Measurements from ENCODE around the gene GARS1.
"Not testable (repeated sequence)": the region's sequence is repeated elsewhere in the genome, so short reads cannot be mapped to it uniquely, and the experiment has no call there.

GARS1 gene

DNA sequence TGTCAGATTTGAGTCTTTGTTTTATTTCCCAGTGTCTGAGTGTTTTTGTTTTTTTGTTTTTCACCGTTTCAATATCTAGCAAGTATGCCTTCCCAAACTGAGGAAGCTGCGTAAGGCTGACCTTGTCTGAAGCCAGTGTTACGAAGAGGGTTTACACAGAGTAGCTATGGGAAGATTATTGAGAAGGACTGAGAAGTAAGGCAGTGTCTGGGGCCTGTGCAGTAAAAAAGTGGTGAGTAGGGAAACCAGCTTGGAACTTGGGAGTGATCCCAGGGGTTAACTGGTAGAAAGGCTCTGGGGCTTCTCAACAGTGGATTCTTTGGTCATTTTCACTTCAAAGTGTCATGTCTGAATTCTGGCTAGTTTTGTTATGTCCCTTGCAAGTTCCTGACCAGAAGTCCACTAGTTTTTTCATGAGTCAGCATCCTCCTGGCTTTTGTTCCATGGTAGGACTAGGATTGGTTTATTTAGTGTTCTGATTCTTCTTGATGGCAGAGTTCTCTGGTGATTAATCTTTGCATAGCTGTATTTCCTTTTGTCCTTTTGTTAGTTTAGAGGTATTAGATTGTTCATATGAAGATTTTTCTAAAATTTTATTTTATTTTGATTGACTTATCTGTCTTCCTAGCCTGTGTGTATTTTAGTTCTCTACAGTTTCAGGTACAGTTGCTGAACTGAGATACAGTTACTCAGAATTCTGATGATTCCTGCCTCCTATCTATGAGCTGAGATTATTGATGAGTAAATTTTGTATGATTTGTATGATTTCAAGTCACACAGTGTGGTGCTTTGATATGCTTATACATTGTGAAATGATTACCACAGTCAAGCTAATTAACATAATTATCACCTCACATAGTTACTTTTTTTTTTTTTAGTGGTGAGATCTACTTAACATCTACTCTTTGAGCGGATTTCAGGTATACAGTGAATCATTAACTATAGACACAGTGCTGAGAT is 19.0 kb downstream of the GARS1 start:
- in situ Hi-C loops (cut with MboI; ENCODE audit: low pct_unique_long_range_greater_than_20kb, low sequenced_read_pairs) = no loop called here
- no peak for DNase-seq

DNA sequence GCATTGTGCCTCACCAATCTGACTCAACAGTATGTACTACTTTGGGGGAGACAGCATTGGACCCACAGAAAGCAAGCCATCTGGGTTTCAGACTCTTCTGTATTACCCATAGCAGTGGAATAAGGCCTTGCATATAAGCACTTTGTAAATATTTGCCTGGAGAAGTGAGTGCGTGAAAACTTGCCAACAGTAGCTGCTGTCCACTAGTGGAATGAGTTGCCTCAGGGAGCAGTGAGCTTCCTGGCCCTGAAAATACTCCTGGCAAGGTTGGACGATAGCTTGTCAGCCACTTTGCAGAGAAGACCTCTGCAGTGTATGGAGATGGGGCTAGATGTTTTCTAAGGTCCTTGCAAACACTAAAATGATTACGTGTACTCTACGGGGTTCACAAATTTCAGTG is 21.6 kb downstream of the GARS1 start:
- no peak for DNase-seq
- in situ Hi-C loops (cut with MboI; ENCODE audit: low pct_unique_long_range_greater_than_20kb, low sequenced_read_pairs) = no loop called here

DNA sequence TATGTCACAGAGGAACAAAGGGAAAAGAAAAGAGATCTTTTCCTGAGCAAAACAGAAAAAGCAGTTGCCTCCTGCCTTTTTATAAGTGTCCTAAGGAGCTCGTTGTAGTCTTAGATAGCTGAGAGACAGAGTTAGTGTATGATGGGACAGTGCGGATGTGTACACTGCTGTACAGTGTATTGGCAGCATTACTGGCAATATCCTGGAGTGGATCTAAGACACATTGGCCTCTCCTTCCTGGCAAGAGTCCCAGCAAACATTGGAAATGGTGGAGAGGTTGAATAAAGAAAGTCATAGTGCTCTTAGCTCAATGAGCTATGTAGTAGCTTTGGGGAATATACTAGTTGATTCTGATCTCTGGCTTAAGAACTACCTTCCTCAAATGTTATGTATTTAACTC is 22.7 kb downstream of the GARS1 start:
- DNase-seq = no peak
- in situ Hi-C loops (cut with MboI; ENCODE audit: low pct_unique_long_range_greater_than_20kb, low sequenced_read_pairs) = no loop called here

DNA sequence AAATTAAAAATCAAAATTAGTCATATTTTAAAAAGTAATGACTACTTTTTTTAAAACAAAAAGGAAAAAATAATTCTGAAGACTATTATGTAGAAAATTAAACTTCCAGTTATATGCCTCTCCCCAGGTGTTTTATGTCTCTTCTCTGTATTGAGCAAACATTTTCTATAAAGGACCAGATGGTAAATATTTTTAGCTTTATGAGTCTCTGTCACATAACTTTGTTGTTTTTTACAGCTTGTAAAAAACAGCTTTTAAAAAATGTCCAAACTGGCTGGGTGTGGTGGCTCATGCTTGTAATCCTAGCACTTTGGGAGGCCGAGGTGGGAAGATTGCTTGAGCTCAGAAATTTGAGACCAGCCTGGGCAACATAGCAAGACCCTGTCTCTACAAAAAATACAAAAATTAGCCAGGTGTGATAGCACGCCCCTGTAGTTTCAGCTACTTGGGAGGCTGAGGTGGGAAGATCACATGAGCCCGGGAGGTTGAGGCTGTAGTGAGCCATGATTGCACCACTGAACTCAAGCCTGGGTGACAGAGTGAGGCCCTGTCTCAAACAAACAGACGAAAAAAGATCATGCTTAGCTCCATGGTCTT is 23.5 kb downstream of the GARS1 start:
- in situ Hi-C loops (cut with MboI; ENCODE audit: low pct_unique_long_range_greater_than_20kb, low sequenced_read_pairs) = no loop called here
- DNase-seq = no peak

DNA sequence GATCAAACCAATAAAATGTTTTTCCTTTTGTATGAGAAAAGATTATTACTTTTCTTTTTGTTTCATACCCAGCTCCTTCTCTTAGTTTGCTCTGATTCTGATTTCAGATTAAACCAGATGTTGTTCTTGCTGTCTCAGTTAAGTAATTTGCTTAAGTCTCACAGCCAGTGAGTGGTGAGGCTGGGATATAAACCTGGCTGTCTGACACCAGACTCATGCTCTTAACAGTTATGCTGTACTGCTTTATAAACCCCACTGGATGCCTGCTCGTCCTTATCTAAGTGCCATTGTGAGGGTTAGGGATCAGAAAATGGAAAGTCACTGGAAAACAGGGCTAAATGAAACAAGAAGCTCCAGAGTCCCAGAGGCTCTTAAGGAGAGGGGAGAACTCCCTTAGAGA is 24.3 kb downstream of the GARS1 start:
- in situ Hi-C loops (cut with MboI; ENCODE audit: low pct_unique_long_range_greater_than_20kb, low sequenced_read_pairs) = no loop called here
- no peak for DNase-seq

DNA sequence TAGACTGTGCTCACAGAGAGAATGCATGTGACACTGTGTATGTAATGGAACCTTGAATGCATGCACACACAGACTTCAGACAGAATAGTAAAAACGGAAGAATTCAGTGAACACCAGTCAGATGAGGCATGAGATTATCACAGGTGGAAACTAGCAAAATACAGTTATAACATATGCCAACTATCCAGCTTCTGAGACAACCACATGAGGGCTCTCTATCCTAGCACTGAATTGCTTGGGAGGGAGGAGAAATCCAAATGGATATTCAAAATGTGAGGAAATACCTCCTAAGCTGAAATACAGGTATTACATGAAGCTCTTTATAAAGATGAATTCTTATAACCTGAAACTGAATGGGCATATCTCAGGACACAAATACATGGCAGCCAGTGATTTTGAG is 30.6 kb downstream of the GARS1 start:
- DNase-seq = no peak
- in situ Hi-C loops (cut with MboI; ENCODE audit: low pct_unique_long_range_greater_than_20kb, low sequenced_read_pairs) = no loop called here

DNA sequence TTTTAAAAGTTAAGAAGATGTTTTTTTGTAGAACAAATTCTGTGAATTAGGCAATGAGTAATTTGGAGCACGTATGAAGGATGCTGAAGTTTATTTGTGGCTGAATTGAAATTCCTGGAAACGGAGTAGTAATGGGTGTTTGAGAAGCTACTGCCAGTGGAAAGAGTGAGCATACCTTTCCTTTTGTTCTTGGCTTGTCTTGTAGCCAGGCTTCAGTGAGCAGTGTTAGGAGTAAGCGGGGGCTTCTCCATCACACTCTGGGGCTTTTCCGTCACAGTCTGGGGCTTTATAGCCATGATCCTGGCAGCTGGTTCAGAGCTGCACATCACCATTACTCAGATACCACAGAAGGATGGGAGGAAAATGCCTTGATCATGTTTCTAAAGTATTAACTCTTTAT is 32.3 kb downstream of the GARS1 start:
- in situ Hi-C loops (cut with MboI; ENCODE audit: low pct_unique_long_range_greater_than_20kb, low sequenced_read_pairs) = no loop called here
- DNase-seq = no peak

DNA sequence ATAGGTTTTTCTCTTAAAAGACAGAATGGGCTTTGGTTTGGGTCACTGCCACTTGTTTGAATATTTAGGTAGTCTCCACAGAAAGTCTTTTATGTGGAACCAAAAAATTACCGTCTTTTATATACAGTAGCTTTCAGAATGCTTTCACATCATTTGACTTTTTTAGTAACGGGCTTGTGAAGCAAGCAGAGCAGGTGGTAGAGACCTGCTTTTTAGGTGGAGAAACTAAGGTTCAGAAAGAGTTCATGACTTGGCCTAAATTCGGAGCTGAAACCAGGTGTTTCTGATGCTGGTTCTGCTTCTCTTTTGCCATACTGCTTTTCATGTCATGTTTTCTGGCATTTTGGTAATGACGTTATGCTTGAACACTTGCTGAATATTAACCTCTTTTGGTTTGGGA is 36.3 kb downstream of the GARS1 start:
- no peak for DNase-seq
- in situ Hi-C loops (cut with MboI; ENCODE audit: low pct_unique_long_range_greater_than_20kb, low sequenced_read_pairs) = no loop called here

DNA sequence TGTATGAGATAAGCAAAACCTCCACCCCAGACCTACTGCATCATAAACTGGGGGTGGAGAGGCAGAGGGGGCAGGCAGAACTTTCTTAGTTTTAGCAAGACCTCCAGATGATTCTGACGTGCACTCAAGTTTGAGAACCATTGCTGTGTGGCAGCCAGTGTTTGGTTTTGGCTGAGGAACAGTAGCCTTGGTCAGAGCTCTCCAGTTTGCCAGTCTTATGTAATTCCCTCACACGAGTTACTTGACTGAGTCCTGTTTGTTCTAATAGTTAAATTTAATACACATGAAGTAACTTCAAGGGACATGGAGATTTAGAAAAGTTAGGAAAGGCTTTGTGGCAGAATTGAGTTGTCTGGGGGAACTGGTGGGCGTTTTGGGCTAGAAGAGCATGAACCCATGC is 38.5 kb downstream of the GARS1 start:
- in situ Hi-C loops (cut with MboI; ENCODE audit: low pct_unique_long_range_greater_than_20kb, low sequenced_read_pairs) = no loop called here

DNA sequence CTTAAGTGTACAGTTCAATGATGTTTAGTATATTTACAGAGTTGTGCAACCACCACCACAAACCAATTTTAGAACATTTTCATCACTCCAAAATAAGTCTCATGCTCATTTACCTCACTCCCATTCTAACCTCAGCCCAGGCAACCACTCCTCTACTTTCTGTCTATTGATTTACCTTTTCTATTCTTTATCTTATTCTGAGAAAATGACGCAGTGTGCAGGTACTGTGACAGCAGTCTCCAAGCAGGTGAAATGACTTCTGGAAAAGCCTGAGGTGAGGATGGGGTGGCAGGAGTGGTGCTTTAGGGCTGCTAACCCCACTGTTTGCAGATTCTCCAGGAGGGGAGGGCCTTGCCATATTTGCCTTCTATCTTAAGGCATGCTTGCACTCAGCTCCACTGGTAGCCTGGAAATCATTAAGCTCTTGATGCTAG is 39.5 kb downstream of the GARS1 start:
- no peak for DNase-seq
- in situ Hi-C loops (cut with MboI; ENCODE audit: low pct_unique_long_range_greater_than_20kb, low sequenced_read_pairs) = no loop called here

More for the DNA sequence above, 38.5 kb downstream of the GARS1 start:
- no peak for DNase-seq

DNA sequence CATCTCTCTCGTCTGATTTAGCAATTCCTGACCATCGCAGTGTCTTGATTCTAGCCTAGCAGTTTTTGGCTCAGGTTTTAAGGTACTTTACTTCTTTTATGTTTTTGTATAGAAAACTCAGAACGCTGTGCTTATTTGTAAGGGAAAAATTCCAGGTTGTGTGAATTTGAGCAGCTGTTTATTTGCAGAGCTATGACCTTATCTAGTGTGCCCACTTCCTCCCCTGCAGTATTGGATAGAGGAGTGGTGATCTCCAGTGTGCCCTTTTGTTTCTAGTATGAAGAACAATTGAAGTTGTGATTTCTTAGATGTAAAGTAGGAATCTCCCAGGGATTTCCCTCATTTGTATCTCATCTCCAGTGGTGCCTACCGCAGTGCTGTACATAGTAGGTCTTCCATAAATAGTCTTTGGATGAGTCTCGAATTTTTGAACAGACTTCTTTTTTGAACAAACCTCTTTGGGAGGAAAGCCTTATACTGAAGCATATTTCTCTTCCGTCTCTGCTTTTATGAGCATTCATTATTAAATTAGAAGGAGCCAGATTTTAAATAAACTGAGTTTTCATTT is 40.0 kb downstream of the GARS1 start:
- in situ Hi-C loops (cut with MboI; ENCODE audit: low pct_unique_long_range_greater_than_20kb, low sequenced_read_pairs) = no loop called here
- DNase-seq = no peak

DNA sequence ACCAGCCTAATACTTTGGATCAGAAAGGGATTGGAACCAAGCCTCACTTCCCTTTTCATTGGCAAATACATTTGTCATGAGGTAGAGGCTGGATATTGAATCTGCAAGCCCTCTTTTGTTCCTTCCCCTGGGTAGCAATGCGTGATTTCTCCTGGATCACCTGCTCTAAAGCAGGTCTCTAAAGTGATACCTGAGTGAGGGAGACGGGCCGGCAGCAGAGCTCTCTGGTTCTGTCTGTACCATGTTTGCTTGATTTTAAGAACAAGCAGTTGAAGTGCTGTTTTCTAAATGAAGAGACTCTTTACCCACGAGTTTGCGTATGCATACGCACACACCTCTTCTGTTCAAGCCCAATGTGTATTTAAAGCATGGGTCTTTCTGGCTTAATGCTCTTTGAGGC is 41.1 kb downstream of the GARS1 start:
- in situ Hi-C loops (cut with MboI; ENCODE audit: low pct_unique_long_range_greater_than_20kb, low sequenced_read_pairs) = no loop called here
- DNase-seq = no peak

DNA sequence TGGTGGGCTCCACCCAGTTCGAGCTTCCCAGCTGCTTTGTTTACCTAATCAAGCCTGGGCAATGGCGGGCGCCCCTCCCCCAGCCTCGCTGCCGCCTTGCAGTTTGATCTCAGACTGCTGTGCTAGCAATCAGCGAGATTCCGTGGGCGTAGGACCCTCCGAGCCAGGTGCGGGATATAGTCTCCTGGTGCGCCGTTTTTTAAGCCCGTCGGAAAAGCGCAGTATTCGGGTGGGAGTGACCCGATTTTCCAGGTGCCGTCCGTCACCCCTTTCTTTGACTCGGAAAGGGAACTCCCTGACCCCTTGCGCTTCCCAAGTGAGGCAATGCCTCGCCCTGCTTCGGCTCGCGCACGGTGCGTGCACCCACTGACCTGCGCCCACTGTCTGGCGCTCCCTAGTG is 47.6 kb downstream of the GARS1 start:
- in situ Hi-C loops (cut with MboI; ENCODE audit: low pct_unique_long_range_greater_than_20kb, low sequenced_read_pairs); DNase-seq: not testable (repeated sequence)

DNA sequence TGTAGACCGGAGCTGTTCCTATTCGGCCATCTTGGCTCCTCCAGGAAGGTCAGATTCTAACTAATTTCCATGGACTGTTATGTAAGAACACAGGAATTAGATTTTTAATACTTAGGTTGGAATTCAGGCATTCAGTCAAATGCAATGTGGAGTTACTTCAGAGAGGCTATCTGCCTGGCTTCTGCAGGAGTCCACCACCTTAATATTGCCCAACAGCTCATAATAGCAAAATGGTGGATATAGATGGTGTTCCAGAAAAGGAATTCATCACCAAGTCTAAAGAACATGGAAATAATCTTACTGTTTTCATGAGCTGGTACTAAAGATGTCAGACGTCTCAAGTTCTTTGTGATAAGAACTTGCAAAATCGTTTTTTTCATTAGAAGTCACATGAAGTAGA is 48.1 kb downstream of the GARS1 start:
- DNase-seq = no peak
- in situ Hi-C loops (cut with MboI; ENCODE audit: low pct_unique_long_range_greater_than_20kb, low sequenced_read_pairs) = no loop called here

DNA sequence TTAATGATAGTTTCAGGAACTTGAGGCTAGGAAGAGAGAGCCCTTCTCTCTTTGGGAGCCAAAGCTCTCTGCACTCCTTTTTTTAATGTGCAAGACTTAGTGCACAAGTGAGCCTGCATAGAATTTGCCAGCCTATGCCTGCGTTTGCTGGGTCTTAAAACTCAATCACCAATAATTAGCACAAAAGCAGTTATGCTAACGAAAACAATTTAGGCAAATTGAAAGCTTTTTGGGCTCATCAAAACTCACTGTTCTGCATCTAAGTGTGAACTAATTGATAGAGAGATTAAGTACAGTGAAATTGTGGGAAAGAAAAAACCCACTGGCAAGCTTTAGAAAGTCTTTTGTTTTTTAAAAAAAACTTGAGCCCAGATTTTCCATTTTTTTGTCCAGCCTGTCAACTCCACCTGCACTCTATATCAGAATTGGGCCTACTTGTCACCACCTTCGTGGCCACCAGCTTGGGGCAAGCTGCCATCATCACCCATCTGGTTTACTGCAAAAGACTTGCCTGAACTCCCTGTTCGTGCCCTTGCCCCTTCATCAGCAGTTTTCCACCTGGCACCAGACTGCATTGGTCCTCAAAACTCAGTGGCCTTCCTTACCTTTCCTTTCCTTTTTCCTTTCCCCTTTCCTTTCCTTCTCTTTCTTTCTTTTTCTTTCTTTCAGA is 49.7 kb downstream of the GARS1 start:
- DNase-seq = no peak
- in situ Hi-C loops (cut with MboI; ENCODE audit: low pct_unique_long_range_greater_than_20kb, low sequenced_read_pairs) = no loop called here

DNA sequence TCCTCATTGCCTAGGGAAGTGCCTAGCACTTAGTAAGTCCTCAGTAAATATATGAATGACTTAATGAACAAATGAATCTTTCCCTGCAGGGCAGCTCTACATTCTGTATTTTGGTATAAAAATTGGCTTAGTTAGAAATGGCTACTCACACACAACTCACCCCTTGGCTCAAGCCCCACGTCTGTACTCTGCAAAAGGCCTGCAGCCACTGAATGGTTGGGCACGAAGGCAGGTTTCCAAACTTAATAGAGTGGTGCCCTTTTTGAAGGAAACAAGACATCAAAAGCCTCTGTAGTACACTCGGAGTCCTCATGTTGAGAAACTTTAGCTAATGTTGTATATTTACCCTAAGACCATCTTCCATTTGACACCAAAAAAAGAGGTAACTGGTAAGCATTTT is 51.0 kb downstream of the GARS1 start:
- in situ Hi-C loops (cut with MboI; ENCODE audit: low pct_unique_long_range_greater_than_20kb, low sequenced_read_pairs) = no loop called here
- DNase-seq = no peak

DNA sequence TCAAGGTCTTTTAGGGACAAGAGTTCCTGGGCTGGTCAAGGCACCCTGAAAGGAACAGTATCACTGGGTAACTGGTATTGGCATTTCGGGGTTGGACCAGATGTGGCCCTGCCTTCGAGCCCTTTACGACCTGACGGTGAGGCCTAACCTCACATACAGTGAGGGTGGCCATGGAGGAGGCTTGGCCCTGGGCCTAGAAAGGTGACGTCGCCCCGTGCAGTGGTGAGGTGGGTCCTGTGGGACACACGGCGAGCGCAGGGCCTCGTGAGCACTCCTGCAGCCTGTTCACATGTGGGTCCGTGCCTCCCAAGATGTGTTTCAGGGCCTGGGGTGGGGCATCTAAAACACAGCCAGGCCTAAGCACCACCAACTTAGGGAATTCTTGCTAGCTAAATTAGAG is 51.5 kb downstream of the GARS1 start:
- in situ Hi-C loops (cut with MboI; ENCODE audit: low pct_unique_long_range_greater_than_20kb, low sequenced_read_pairs) = no loop called here
- no peak for DNase-seq

DNA sequence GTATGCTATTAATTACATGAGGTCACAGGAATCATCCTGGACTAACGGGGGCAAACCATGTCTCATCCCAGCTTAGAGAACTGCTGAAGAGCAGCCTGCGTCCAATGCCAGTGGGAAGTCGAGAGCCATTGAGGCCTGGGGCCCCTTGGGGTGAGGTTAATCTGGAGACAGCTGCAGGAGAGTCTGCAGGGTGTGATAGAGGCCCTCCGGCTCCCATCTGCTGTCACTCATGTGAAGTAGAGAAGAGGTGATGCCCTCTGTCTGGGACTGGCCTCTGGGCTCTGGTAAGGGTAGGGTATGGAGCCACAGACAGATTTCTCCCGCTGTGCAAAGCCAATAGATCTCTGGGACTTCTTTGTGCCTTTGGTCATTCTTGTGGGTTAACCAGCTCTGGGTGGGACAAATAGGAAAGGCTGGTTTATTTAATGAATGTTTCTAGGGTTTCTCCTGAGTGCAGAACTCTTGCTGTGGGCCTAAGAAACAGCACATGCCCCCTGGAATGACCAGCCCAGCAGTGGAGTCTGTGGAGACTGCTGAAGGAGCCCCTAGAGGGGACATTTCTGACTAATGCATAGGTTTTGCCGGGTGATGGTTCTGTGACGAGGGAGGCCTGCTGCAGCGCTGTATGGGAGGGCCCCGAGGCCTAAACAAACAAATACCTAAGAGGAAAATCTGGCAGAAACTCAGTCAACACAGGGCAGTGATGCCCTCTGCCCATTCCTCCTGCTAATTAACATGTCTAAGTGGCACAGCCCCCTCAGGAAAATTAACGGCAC is 53.1 kb downstream of the GARS1 start:
- in situ Hi-C loops (cut with MboI; ENCODE audit: low pct_unique_long_range_greater_than_20kb, low sequenced_read_pairs) = no loop called here
- no peak for DNase-seq

Measured in KBM-7 (cell line).